Endothelial cell of umbilical vein (primary cell): ENCODE results near the gene SEC62.

Source experiments
- CTCF ChIP-seq, 2 donors: IDR thresholded peaks; 1 replicate in 1 of 2; 2 replicates in 1 of 2; pipeline ENCODE4 v1.5.1; 2011; ENCODE audit warnings: low read length in 2 of 2, mild to moderate bottlenecking in 2 of 2, moderate library complexity in 2 of 2, control low read depth in 1 of 2, inconsistent platforms in 1 of 2, low read depth in 1 of 2; ENCODE audit not compliant: insufficient read depth in 1 of 2; ENCODE audit errors: extremely low read depth in 1 of 2
- MAX ChIP-seq: IDR thresholded peaks from 2 replicates; pipeline ENCODE4 v1.6.1; 2011; ENCODE audit not compliant: insufficient read depth, insufficient read length

- no peak for TF ChIP-seq CTCF (IDR thresholded peaks at IDR 0.05; ENCODE audit: extremely low read depth in 1 of 2, insufficient read depth in 1 of 2, low read depth in 1 of 2, low read length in 2 of 2)
- TF ChIP-seq MAX = no peak
Observed at GRCh38 chr3:169965562-169966427, 812 bp upstream of the SEC62 start.
